ENCODE measurements around the gene MEIKIN. TPM values are rescaled to one million over a fixed set of nuclear protein-coding genes. Genes with fewer than 3 reads are reported as not detected.
A peak's percentile ranks its signal among the peaks of the same experiment; 100 is the strongest.

The MEIKIN gene
- total RNA-seq, 1 donor from 2014 or later = not detected

DNA sequence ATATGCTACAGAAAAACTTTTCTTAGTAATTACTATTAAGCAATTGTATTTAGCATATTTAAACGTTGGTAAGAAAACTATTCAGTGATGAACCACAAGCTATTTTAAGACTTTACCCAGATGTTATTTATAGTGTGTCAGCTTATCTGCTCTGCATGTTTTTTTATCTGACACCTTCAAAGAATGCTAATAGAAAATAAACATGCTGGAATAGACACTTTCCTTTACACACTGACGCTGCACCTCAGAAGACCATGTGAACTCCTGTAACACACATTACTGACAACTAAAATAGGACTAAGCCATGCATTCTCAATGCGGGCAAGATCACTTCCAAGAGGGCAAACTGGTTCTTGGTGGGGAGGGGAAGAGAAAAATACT lies 187.0 kb downstream of the MEIKIN start:
- H3K4me1 Mint-ChIP-seq = peaks cover 7% of the 10 kb centered on the region
- no peaks in the 10 kb centered on the region for H3K27me3 Mint-ChIP-seq (ENCODE audit: low read depth)
- TF ChIP-seq, protein P1, sequence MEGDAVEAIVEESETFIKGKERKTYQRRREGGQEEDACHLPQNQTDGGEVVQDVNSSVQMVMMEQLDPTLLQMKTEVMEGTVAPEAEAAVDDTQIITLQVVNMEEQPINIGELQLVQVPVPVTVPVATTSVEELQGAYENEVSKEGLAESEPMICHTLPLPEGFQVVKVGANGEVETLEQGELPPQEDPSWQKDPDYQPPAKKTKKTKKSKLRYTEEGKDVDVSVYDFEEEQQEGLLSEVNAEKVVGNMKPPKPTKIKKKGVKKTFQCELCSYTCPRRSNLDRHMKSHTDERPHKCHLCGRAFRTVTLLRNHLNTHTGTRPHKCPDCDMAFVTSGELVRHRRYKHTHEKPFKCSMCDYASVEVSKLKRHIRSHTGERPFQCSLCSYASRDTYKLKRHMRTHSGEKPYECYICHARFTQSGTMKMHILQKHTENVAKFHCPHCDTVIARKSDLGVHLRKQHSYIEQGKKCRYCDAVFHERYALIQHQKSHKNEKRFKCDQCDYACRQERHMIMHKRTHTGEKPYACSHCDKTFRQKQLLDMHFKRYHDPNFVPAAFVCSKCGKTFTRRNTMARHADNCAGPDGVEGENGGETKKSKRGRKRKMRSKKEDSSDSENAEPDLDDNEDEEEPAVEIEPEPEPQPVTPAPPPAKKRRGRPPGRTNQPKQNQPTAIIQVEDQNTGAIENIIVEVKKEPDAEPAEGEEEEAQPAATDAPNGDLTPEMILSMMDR (conservative IDR thresholded peaks at IDR 0.05) = no peak
- H3K4me3 Mint-ChIP-seq = no peak overlapping the region
- DNase-seq (ENCODE audit: low read depth, low spot score) = no peak
- H3K9me3 Mint-ChIP-seq = peaks cover 12% of the 10 kb centered on the region
- H3K36me3 Mint-ChIP-seq (ENCODE audit: low read depth) = peaks cover 11% of the 10 kb centered on the region
- no peak overlapping the region for H3K27ac Mint-ChIP-seq (ENCODE audit: unreplicated experiment)

DNA sequence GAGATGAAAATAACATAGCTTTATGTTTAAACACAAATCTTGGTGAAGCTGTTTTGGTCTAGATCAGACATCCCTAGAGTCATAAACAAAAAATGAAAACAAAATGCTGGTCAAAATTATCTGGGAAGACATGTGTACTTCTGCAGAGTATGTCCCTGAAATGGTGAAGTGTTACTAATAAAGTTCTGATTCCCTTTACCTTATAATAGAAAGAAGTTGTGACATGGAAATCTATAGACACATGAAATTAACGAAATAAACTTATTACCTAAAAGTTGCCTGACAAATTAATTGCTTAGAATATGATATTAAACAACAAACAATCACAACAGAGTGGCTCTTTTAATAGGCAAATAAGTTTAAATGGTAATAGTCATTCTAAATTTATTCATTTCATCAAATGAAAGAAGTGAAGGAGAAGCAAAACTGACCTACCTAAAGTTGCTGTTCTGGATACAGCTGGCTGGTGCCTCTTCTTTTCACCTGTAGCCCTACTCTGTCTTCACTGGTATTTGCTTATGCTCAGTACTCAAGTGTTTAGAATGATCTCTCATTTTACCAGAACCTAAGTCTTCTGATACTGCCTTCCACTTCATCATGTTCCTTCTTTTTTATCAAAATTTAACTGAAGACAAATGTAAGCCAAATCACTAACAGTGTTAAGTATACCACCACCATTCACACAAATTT lies 187.5 kb downstream of the MEIKIN start:
- TF ChIP-seq, protein P1 (conservative IDR thresholded peaks at IDR 0.05) = no peak
- peaks cover 9% of the 10 kb centered on the region for H3K36me3 Mint-ChIP-seq (ENCODE audit: low read depth)
- no peaks in the 10 kb centered on the region for H3K27me3 Mint-ChIP-seq (ENCODE audit: low read depth)
- peaks cover 12% of the 10 kb centered on the region for H3K9me3 Mint-ChIP-seq
- DNase-seq (ENCODE audit: low read depth, low spot score) = no peak
- no peak overlapping the region for H3K4me3 Mint-ChIP-seq
- H3K27ac Mint-ChIP-seq (ENCODE audit: unreplicated experiment) = peak overlapping the region; percentile 25
- H3K4me1 Mint-ChIP-seq = peaks cover 7% of the 10 kb centered on the region

Other genes with a start within 250 kb of the MEIKIN start
- gene FNIP1, start 148.6 kb downstream of the MEIKIN start, total RNA-seq = 20.6 and 24.9 TPM in 2 replicates
- 0.84 and 1.7 TPM in 2 replicates for gene ACSL6, start 66.0 kb upstream of the MEIKIN start, total RNA-seq
- not detected in 2 replicates for gene IL3, start 115.0 kb upstream of the MEIKIN start, total RNA-seq
- gene CSF2, start 128.1 kb upstream of the MEIKIN start, total RNA-seq = not detected in 2 replicates